Measurements from ENCODE around the gene TRABD2B.

The TRABD2B gene

GRCh38 chr1:47867438-47868347, 129.5 kb downstream of the TRABD2B start:
- DNase-seq (ENCODE audit: low read depth, low spot score): no peak
- no peak overlapping the region for H3K4me3 ChIP-seq (ENCODE audit: low read depth, low read length)
- in situ Hi-C loops (cut with HindIII; ENCODE audit: low sequenced_read_pairs): no loop called here
- TF ChIP-seq CTCF (IDR thresholded peaks at IDR 0.05; ENCODE audit: low read depth, low read length): no peak

- no peak for TF ChIP-seq CTCF (IDR thresholded peaks at IDR 0.05; ENCODE audit: low read depth, low read length)
- no peak overlapping the region for H3K4me3 ChIP-seq (ENCODE audit: low read depth, low read length)
- in situ Hi-C loops (cut with HindIII; ENCODE audit: low sequenced_read_pairs): no loop called here
- no peak for DNase-seq (ENCODE audit: low read depth, low spot score)
Observed at GRCh38 chr1:47866601-47867437, 130.4 kb downstream of the TRABD2B start.

GRCh38 chr1:47865881-47866535, 131.2 kb downstream of the TRABD2B start:
- in situ Hi-C loops (cut with HindIII; ENCODE audit: low sequenced_read_pairs): no loop called here
- no peak for DNase-seq (ENCODE audit: low read depth, low spot score)
- TF ChIP-seq CTCF (IDR thresholded peaks at IDR 0.05; ENCODE audit: low read depth, low read length): no peak
- no peak overlapping the region for H3K4me3 ChIP-seq (ENCODE audit: low read depth, low read length)

GRCh38 chr1:47859092-47859743, 138.0 kb downstream of the TRABD2B start:
- TF ChIP-seq CTCF (IDR thresholded peaks at IDR 0.05; ENCODE audit: low read depth, low read length): no peak
- DNase-seq (ENCODE audit: low read depth, low spot score): no peak
- no peak overlapping the region for H3K4me3 ChIP-seq (ENCODE audit: low read depth, low read length)
- in situ Hi-C loops (cut with HindIII; ENCODE audit: low sequenced_read_pairs): no loop called here

- no peak for TF ChIP-seq CTCF (IDR thresholded peaks at IDR 0.05; ENCODE audit: low read depth, low read length)
- H3K4me3 ChIP-seq (ENCODE audit: low read depth, low read length): no peak overlapping the region
- no peak for DNase-seq (ENCODE audit: low read depth, low spot score)
- in situ Hi-C loops (cut with HindIII; ENCODE audit: low sequenced_read_pairs): no loop called here
Observed at GRCh38 chr1:47856996-47857395, 140.2 kb downstream of the TRABD2B start.

- DNase-seq (ENCODE audit: low read depth, low spot score): no peak
- in situ Hi-C loops (cut with HindIII; ENCODE audit: low sequenced_read_pairs): no loop called here
- H3K4me3 ChIP-seq (ENCODE audit: low read depth, low read length): no peak overlapping the region
- no peak for TF ChIP-seq CTCF (IDR thresholded peaks at IDR 0.05; ENCODE audit: low read depth, low read length)
Observed at GRCh38 chr1:47855230-47855629, 142.0 kb downstream of the TRABD2B start.

Measured in astrocyte of the spinal cord (primary cell).